HG03066 (cell line): ENCODE results near the gene LDLRAD4.

Experiments
- ATAC-seq: cut with Tn5 transposase; IDR thresholded peaks from one replicate; pipeline ENCODE4 v1.9.1; 2021; ENCODE audit warnings: low read depth; ENCODE audit not compliant: unreplicated experiment

Gene LDLRAD4

DNA sequence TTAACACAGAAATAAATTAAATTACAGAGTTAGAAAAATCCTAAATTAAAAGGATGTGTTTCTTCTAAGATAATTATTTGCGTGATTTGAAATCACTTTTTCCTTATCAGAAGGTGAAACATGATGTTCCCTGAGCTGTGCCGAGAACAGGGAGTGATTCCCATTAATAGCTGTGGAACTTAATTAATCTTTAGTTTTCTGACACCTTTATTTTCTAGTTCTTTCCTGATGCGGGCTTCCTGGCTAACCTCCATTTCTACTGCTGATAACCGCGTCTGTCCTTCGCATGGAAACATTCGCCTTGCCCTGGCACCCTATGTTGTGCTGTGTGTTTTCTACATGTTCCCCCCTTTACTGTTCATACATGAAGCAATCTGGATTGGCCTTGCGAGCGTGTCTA, 334.9 kb downstream of the LDLRAD4 start:
- ATAC-seq = no peak

DNA sequence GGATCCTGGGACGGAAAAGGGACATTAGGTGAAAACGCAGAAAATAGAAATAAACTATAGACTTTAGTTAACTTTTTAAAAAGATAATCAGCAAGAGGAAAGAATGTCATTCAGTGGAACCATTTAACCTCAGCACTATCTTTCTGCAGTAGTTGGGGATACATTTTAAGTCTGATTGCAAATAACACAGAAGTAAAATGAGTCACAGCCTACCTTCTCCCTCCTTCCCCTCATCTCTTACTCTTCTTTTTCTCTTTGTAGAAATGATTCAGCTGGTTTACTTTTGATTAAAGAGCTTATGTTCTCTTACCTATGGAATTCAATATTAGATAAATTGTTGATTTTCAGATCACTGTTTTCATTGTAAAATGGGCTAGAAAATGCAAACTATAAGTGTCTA, 336.6 kb downstream of the LDLRAD4 start:
- ATAC-seq = no peak

DNA sequence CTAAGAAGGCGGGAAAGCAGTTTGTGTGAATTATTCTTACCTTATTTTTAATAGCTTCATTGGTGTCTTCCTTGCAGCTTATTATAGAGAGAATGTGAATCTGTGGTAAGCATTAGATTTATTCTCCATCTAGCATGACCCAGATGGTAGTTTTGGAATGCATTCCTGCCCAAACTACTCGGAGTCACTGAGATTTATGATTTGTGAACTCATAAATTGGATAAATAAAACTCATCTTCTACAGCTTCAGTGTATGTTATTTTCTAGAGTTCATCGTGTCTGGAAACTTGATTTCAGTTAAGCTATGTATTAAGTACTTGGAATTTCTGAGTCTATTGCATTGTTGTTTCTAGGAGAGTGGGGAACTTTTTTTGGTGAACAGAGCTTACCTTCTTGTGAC, 337.3 kb downstream of the LDLRAD4 start:
- no peak for ATAC-seq

DNA sequence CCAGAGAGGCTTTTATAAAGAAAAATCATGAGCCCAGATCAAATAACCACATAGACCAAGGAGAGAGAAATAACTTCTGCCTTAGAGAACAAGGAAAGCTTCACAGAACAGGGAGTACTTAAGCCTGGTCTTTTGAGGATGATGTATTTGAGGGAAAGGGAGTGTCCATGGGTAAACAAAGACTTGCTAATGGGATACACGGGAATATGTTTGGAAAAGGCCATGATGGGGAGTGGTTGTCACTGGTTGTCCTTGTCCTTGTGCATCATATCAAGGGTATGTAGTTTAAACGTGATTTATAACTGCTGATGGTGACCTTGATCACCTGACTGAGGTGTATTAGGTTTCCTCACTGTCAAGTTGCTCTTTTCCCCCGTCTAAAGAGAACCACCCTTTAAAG, 337.9 kb downstream of the LDLRAD4 start:
- no peak for ATAC-seq

DNA sequence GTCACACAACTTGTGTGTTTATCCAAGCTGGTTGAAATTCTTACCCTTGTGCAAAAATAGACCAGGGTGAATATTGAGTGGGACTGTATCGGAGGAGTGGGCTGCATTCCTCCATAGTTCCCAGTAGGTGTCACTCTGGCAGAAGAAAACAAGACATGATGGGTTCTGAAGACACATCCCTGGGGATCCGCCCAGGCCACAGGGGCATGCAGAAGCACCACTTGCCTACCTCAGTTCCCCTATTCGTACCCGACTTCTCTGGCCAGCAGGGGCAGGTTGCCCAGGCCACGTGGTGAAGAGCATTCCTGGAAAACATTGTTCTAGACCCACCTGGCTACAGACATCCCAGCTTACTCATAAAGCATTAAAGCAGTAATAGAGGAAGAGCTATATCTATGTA, 339.6 kb downstream of the LDLRAD4 start:
- peak; percentile 57 for ATAC-seq

DNA sequence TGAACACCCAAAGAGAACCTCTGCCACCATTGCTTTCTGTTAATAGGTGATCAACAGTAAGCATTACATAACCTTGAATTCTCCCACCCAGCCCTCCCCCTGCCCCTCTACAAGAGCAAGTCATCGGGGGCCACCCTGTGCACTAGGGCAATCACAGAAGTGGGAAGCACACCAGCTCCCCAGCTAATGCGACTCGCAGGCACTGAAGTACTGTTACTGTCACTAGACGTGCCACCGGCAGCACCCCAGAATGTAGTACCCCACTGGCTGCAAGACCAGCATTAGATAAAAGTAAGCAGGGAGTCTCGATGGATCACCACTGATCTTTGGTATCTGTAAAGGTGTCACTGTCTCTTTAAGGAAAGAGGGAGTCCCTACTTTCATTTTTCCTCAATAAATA, 340.2 kb downstream of the LDLRAD4 start:
- no peak for ATAC-seq

DNA sequence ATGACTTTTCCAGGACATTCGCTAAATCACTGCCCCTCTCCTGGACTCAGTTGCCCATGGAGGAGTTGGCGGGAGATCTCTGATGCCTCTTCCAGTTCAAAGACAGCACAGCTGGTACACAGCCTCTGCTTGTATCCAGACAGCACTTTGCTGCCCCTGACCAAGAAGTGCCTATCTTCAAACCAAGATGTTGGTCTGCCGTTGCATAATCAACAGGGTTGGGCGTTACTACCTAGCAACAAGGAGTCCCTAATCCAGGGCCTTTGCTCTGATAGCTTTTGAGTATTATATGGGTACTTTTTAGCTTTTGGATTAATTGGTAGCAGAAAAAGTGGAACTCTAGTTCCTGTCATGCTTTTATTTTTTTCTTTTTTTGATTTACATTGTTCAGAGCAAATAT, 341.2 kb downstream of the LDLRAD4 start:
- ATAC-seq = no peak

DNA sequence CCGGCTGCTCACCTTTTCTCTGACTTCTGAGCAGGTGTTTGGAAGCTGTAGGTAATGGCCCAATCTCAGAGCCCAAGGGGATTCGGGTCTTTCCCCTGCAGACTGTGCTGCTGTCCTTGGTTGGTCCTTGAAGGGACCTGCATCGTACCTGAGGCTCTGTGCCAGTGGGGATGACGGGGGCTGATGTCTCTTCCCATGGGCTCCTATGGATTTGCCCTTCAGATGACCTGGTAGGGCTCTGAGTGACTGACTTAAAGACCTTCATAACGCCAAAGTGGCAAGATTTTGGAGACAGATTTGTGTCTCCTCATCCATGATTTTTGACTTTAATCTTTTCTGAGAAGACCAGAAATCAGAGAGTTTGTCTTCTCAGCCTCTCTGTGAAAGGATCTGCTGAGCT, 341.7 kb downstream of the LDLRAD4 start:
- no peak for ATAC-seq

DNA sequence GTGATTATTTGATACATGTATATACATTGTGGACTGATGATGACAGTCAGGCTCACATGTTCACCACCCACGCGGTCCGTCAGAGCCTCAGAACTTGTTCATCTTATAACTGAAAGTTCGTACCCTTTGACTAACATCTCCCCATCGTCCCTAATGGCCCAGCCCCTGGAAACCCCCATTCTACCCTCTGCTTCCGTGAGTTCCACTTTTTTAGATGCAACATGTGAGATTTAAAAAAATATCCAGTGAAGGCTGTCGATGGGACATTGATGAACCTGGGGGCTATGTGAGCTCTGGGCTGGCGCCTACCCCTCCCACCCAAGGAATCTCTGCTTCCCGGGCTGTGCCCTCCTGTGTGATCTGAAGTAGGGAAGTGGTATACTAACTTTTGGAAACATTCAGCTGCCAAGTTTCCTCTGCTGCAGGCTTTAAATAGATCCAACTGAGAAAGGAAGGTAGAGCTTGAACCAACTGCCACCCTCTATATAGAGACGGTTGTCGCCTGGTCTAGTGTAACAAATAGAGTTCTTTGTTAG, 344.0 kb downstream of the LDLRAD4 start:
- peak; percentile 46 for ATAC-seq

DNA sequence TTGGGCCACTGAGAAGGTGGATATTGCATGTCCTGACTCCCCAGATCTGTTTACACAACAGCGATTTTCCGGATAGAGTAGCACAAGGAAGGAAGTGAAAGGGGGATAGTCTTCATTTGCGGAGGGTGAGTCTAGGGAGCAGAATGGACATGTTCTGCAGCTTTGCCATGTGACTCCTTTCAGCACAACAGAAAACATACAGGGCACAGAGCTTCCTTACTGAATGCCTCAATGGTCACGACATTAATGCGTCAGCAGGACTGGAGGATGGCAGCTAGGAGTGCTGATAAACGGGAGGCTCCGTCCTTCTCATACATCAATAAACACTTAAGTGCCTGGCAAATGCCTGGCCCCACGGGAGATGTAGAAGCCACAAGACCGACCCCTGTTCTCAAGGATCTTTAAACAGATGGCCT, 344.8 kb downstream of the LDLRAD4 start:
- ATAC-seq = no peak

DNA sequence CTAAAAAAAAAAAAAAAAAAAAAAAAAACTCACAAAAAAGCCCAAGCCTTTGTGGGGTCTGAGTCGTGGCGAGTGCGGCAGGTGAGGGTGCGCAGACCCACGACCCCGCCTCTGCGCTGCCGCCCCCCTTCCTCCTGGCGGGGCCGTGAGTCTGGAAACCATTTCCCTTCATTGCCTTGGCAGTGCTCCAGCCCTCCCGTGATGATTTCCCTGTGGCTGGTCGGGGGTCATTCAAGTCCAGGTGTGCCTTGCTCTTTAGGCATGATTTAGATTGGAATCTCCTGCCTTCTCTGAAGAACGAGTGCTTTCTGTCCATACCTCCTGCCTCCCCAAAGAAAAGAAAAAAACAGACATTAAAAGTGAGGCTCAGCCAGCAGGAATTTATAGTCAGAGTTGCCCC, 346.0 kb downstream of the LDLRAD4 start:
- ATAC-seq = no peak

DNA sequence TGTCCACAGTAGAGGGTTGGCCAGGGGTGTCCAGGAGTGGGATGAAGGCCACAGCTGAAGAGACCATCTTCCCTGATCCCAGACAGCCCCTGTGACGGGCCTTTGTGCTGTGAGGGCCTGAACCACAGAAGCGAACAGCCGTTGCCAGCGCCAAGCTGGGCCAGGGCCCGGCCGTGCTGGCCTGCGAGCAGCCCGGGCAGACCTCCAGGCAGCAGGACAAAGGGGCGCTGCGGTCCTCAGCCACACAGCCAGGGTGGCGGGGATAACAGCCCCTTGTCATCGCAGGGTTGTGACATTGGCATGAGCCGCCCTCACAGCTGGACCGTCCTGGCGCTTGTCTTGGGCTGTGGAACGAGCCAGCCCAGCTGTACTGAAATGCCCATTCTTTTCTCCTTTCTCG, 346.7 kb downstream of the LDLRAD4 start:
- ATAC-seq = no peak

DNA sequence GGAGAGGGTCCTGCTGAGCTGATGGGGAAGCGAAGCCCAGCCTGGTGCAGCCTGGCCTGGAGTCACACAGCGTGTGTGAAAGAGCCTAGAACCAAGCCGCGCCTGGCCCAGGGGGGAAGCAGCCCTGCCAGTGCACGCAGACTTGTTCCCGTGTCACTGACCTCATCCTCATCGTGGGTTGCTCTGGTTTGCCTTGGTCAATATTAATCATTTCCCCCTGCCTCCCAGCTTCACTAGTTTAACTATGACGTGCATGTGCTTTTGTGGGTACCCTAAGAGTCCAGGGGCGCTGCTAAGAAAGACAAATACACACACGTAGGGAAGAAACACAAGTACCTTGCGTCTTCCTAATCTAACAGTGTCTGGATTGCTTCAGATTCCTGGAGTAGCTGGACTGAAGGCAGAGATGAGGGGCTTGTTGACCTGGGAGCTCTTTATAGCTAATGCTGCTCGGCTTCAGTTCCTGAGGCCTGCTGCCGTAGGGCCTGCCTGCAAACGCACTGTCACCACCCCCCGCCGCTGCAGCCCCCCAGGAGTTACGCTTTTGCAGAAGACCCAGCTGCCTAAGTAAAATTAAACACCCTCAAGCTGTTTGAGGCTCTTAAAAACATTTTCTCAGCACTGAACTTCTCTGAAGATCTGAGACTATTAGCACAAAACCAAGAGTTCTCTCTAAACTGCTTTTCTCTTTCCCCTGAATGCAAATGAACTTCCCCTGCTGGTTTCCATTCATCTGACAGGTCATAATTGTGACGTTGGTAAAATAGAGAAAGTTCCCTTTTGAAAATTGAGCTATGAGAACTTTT, 348.6 kb downstream of the LDLRAD4 start:
- ATAC-seq = peak; percentile 49

DNA sequence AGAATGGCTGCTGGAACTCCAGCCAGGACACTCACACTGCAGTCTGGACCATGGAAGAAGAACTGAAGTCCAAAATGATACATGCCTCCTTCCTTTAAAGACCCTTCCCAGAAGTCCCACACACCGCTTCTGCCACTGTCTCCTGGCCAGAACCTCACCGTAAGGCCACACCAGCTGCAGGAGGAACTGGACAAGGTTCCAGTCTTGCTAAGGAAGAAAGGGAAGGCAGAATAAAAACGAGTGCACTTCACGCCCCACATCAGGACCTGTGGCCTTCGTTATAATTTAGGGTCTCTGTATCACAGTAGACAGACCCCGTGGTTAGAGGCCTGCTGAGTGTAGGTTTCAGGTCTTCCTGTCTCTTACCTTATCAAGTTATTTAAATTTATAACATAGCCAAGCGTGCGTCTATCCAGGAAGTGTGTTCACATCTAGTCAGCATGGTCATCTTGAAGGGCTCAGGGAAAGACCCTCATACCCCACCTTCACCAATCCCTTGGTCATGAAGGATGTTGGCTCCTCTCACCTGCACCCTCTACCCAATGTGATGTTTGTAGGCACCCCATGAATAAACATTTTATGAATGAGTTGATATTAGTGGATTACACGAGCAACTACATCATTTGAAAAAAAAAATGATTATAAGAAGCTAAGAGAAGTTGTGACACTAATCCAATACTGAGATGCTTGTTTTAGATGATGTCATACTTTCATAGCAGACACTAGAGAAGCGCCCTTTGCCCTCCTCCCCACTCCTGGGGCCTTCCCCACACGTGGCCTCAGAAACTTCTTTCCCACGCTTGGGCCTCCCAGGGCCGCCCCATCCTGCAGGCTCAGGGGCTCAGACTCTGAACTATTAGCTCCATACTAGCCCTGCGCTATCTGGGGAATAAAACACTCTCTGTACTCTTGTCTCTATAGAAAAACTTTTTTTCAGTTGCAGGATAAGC, 350.2 kb downstream of the LDLRAD4 start:
- peak; percentile 44 for ATAC-seq

DNA sequence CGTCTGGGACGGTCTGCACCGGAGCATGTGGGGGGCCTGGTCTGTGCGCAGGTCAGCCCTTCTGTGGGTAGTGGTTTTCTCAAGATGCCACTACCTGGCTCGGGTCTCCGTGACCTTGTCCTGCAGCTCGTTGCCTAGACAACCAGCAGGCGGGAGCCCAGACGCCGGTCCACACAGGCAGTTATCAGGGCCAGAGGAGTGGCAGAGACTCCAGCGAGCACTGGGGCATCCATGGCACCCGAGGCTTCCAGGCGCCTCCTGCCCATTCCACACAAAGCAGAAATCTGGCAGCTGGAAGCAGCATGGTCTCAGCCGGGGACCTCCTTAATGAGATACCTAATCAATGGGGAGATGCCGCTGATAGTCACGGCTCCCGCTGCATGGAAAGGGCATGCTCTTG, 351.7 kb downstream of the LDLRAD4 start:
- no peak for ATAC-seq

DNA sequence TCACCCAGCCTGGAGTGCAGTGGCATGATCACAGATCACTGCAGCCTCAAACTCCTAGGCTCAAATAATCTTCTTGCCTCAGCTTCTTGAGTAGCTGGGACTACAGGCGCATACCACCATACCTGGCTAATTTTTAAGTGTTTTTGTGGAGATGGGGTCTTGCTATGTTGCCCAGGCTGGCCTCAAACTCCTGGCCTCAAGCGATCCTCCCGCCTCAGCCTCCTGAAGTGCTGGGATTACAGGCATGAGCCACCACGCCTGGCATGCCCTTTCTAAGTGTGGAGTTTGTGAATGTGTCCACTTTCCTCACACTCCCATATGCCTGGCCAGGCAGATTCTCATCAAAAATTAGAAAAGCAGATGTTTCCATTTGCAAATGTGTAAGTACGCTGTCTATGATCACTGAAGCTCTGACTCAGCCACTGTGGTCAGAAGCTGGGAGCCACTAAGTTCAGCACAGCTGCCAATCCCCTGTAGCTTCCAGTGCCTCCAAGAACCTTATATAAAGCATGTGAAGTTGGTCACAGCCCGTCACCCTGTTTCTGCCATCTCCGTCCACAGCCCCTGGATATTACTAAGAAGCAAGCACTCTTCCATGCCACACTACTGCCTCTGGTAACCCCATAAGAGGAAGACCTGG, 352.4 kb downstream of the LDLRAD4 start:
- ATAC-seq = no peak

DNA sequence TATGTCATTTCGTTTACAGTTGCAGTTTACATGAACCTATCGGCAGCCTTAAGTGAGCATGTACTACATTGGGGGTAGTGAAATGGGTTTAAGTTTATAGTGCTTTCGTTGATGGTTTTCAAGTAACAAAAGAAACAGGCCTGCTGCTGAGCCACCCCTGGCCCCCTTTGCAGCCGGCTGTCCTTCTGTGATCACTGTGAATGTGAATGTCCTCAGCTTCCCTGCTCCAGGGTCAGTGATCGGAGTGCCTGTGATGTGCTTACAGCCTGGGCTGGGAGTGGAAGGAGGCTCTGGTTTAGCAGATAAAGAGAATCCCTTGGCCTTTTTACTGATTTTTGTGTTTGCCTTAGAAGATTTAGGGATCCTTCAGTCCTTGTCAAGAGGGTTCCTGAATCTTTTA, 353.6 kb downstream of the LDLRAD4 start:
- no peak for ATAC-seq

DNA sequence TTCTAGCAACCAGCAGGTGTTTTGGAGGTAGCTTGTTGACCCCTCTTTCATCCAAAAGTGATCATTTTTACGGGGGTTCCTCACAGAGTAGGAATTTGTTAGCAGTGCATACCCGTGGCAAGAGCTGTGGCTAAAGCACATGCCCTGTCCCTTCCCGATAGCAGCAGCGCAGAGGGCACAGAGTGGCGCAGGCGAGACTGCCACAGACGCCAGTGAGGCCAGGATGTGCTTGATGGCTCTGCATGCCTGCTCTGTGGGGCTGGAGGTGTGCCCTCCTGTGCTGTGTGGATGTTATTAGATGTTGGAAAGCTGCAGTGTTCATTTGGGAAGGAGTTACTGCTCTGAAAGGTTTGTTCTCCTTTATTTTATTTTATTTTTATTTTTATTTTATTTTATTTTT, 354.2 kb downstream of the LDLRAD4 start:
- ATAC-seq = no peak

DNA sequence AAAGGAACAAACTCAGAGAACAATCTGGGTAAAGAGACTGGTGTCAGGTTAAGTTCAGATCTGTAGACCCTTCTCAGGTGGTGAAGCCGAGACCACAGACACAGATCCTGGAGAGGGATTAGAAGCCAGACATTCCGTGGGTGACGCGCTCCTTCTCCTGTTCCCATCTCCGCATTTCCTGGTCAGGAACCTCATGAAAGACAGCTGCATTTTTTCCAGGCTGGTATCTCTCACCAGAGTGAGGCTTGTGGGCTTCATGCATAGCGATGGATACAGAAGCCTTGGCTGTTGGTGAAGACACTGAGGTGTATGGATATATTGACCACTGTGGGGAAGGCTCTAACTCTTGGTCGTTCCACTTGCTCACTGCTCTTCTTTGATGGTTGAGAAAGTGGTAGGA, 355.2 kb downstream of the LDLRAD4 start:
- ATAC-seq = no peak

DNA sequence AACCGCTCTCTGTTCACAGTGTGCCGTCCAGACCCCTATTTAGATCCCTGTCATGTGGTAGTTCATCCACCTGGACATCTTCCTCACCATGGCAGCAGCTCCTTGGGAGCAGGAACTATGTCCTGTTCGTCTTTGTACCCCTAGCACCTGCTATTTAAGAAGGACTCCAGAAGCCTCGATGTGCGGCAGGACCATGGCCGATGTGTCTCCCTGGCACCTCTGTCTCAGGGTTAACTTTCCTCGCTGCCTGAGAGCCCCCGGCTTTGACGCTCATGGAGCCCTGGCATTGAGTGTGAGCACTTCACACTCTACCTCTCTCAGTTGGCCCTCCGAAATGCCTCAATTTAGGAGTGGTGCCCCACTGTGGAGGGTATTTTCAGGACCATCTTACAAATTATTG, 355.8 kb downstream of the LDLRAD4 start:
- no peak for ATAC-seq

DNA sequence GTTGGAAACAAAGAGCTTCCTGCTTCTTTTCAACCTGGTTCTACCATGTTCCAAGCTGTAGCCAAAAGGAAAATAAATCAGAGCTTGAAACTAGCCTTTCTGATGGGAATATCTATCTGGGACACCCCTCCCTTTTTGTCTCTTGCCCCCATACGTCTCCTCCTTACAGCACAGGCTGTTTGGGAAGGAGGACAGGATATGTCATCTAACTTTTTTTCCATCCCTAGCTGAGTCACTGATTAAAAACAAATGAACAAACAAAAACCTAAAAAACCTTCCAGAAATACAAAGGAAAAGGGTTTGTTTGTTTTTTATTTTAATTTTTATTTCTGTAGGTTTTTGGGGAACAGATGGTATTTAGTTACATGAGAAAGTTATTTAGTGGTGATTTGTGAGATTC, 356.2 kb downstream of the LDLRAD4 start:
- ATAC-seq = no peak
